Vagina (tissue), 2 donors: ENCODE results near the gene MEGF9.

ENCODE experiments used
- CTCF ChIP-seq, 3 experiments: fragments of 450-650 bp in 2 of 3; fragments of 200-600 bp in 1 of 3; sonication (generic) in 1 of 3; IDR thresholded peaks; one replicate each; pipeline ENCODE4 v1.5.1; 2017 to 2019; ENCODE audit warnings: antibody characterized with exemption in 3 of 3, mild to moderate bottlenecking in 2 of 3, moderate library complexity in 2 of 3
- POLR2A ChIP-seq, 2 donors: fragments of 450-650 bp; IDR thresholded peaks; one replicate each; pipeline ENCODE4 v1.6.1; 2017; ENCODE audit warnings: antibody characterized with exemption in 2 of 2, mild to moderate bottlenecking in 2 of 2, moderate library complexity in 2 of 2

GRCh38 chr9:120622790-120623189, 91.5 kb downstream of the MEGF9 start:
- TF ChIP-seq CTCF (IDR thresholded peaks at IDR 0.05) (no peak), POLR2A (IDR thresholded peaks at IDR 0.05) (no peak)
